ENCODE measurements around the gene ADORA3. TPM values are rescaled to one million over a fixed set of nuclear protein-coding genes. Genes with fewer than 3 reads are reported as not detected.
A peak's percentile ranks its signal among the peaks of the same experiment; 100 is the strongest.
"Not testable (repeated sequence)": the region's sequence is repeated elsewhere in the genome, so short reads cannot be mapped to it uniquely, and the experiment has no call there.

ADORA3 gene
- 1 to 10 TPM in 2 of 4 donors, under 1 TPM in 2; 0.27 to 6.9 (median 3.1) TPM for total RNA-seq

GRCh38 chr1:111503585-111504060, at the start of gene ADORA3, which contains the start of gene TMIGD3:
ADORA3 (minus strand) TSS chr1:111503633; CDS start chr1:111503354, 279 bp downstream.
TMIGD3 (minus strand) TSS chr1:111503633; CDS start chr1:111503354, 279 bp downstream.
- TF ChIP-seq POLR2A (IDR thresholded peaks at IDR 0.05) (peak in 2 of 4 donors; percentile 48 to 57), CTCF (IDR thresholded peaks at IDR 0.05) (no peak)
- Histone ChIP-seq H3K4me3 (peak within 1 kb of the TSS in 2 of 4 donors; percentile 19 to 42), H3K4me1 (peaks cover 12 to 29% (median 14%) of the 10 kb centered on the region in 3 donors), H3K27ac (peak within 1 kb of the TSS in 3 of 4 donors; percentile 31 to 80 (median 64)), H3K9me3 (no peaks in the 10 kb centered on the region), H3K27me3 (no peaks in the 10 kb centered on the region), H3K36me3 (no peaks in the 10 kb centered on the region)
- DNase-seq: no peak
- intact Hi-C loops (cut with DNase I): loop anchor here (10.0 kb wide), 1 partner anchor 241 kb away; no protein-coding TSS in a partner anchor
- WGBS, 2 donors: 46 to 61% methylated on average over 4 of the region's 4 CpGs

GRCh38 chr1:111553196-111553595, 49.8 kb upstream of the ADORA3 start:
- no peak for DNase-seq
- 64 to 75% methylated on average over 3 of the region's 3 CpGs for WGBS, 2 donors
- intact Hi-C loops (cut with DNase I): no loop called here

GRCh38 chr1:111552587-111552986, 49.2 kb upstream of the ADORA3 start:
- intact Hi-C loops (cut with DNase I): no loop called here

More at GRCh38 chr1:111553196-111553595, 49.8 kb upstream of the ADORA3 start:
- no peak for TF ChIP-seq CTCF (IDR thresholded peaks at IDR 0.05)
- no peak for TF ChIP-seq POLR2A (IDR thresholded peaks at IDR 0.05)
- H3K4me1 ChIP-seq: no peaks in the 10 kb centered on the region
- H3K4me3 ChIP-seq: no peak overlapping the region
- no peak overlapping the region for H3K27ac ChIP-seq
- no peaks in the 10 kb centered on the region for H3K36me3 ChIP-seq
- no peaks in the 10 kb centered on the region for H3K9me3 ChIP-seq
- no peaks in the 10 kb centered on the region for H3K27me3 ChIP-seq

GRCh38 chr1:111551623-111552411, 48.4 kb upstream of the ADORA3 start:
- intact Hi-C loops (cut with DNase I): no loop called here
- WGBS, 2 donors: 81 to 98% methylated on average over 8 of the region's 8 CpGs
- Histone ChIP-seq H3K27ac (no peak overlapping the region), H3K4me3 (no peak overlapping the region), H3K27me3 (no peaks in the 10 kb centered on the region), H3K4me1 (no peaks in the 10 kb centered on the region), H3K36me3 (no peaks in the 10 kb centered on the region), H3K9me3 (no peaks in the 10 kb centered on the region)
- DNase-seq: no peak
- no peak for TF ChIP-seq POLR2A (IDR thresholded peaks at IDR 0.05)
- no peak for TF ChIP-seq CTCF (IDR thresholded peaks at IDR 0.05)

More at GRCh38 chr1:111552587-111552986, 49.2 kb upstream of the ADORA3 start:
- TF ChIP-seq POLR2A (IDR thresholded peaks at IDR 0.05): no peak
- no peak for TF ChIP-seq CTCF (IDR thresholded peaks at IDR 0.05)
- Histone ChIP-seq H3K9me3 (no peaks in the 10 kb centered on the region), H3K4me1 (no peaks in the 10 kb centered on the region), H3K27ac (no peak overlapping the region), H3K4me3 (no peak overlapping the region), H3K27me3 (no peaks in the 10 kb centered on the region), H3K36me3 (no peaks in the 10 kb centered on the region)
- DNase-seq: no peak

GRCh38 chr1:111547786-111548185, 44.4 kb upstream of the ADORA3 start:
- H3K4me1 ChIP-seq; DNase-seq; H3K9me3 ChIP-seq; H3K4me3 ChIP-seq; H3K36me3 ChIP-seq; intact Hi-C loops (cut with DNase I); H3K27me3 ChIP-seq; H3K27ac ChIP-seq: not testable (repeated sequence)
- 55 to 78% methylated on average over 1 of the region's 1 CpG for WGBS, 2 donors
